ENCODE data around the gene PHACTR4.

GRCh38 chr1:28470146-28470545 is 100.6 kb downstream of the PHACTR4 start:
- TF ChIP-seq, protein P1, sequence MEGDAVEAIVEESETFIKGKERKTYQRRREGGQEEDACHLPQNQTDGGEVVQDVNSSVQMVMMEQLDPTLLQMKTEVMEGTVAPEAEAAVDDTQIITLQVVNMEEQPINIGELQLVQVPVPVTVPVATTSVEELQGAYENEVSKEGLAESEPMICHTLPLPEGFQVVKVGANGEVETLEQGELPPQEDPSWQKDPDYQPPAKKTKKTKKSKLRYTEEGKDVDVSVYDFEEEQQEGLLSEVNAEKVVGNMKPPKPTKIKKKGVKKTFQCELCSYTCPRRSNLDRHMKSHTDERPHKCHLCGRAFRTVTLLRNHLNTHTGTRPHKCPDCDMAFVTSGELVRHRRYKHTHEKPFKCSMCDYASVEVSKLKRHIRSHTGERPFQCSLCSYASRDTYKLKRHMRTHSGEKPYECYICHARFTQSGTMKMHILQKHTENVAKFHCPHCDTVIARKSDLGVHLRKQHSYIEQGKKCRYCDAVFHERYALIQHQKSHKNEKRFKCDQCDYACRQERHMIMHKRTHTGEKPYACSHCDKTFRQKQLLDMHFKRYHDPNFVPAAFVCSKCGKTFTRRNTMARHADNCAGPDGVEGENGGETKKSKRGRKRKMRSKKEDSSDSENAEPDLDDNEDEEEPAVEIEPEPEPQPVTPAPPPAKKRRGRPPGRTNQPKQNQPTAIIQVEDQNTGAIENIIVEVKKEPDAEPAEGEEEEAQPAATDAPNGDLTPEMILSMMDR (conservative IDR thresholded peaks at IDR 0.05 in 1 of 2, IDR thresholded peaks at IDR 0.05 in 1 of 2; ENCODE audit: extremely low read depth in 1 of 2, insufficient read depth in 1 of 2, low read depth in 1 of 2, low read length in 2 of 2) = no peak
- no peak for TF ChIP-seq EZH2 (IDR thresholded peaks at IDR 0.05; ENCODE audit: borderline replicate concordance, low read length)

All from mammary epithelial cell (primary cell).